HL-60 (cell line): ENCODE measurements around the gene PDRG1.

Source experiments
- DNase-seq, 2 experiments: peaks; one replicate each; pipeline ENCODE4 v3.0.0-alpha.2; 2010 to 2020; ENCODE audit warnings: low read depth in 1 of 2, low spot score in 1 of 2
- H3K27ac ChIP-seq: fragments of 250-450 bp; sonication (Bioruptor Pico); replicated peaks from 2 replicates; pipeline ENCODE4 v1.5.1; 2020; ENCODE audit warnings: mild to moderate bottlenecking, moderate library complexity
- H3K27me3 ChIP-seq: fragments of 250-450 bp; sonication (Bioruptor Pico); 2 replicates; pipeline ENCODE4 v1.5.1; 2021; ENCODE audit warnings: mild to moderate bottlenecking, moderate library complexity; ENCODE audit not compliant: insufficient read depth, poor library complexity, severe bottlenecking
- H3K4me3 ChIP-seq: replicated peaks from 2 replicates; pipeline ENCODE4 v1.5.1; 2011; ENCODE audit warnings: mild to moderate bottlenecking, control low read depth, low read length; ENCODE audit not compliant: insufficient read depth
- CTCF ChIP-seq: IDR thresholded peaks from one replicate; pipeline ENCODE4 v1.5.1; 2011; ENCODE audit warnings: low read length, control low read depth, inconsistent platforms; ENCODE audit not compliant: insufficient read depth
- GABPA ChIP-seq: IDR thresholded peaks from 2 replicates; pipeline ENCODE4 v1.6.1; 2012; ENCODE audit warnings: low read depth
- POLR2AphosphoS5 ChIP-seq: IDR thresholded peaks from 2 replicates; pipeline ENCODE4 v1.6.1; 2012; ENCODE audit warnings: low read depth
- REST ChIP-seq: IDR thresholded peaks from 2 replicates; pipeline ENCODE4 v1.6.1; 2012; ENCODE audit warnings: low read depth; ENCODE audit not compliant: insufficient replicate concordance
- SPI1 ChIP-seq: IDR thresholded peaks from 2 replicates; pipeline ENCODE4 v1.6.1; 2012; ENCODE audit warnings: low read depth, mild to moderate bottlenecking, borderline replicate concordance

PDRG1 gene

GRCh38 chr20:31963889-31964288, 12.0 kb upstream of the PDRG1 start:
- TF ChIP-seq REST (no peak), SPI1 (no peak), CTCF (no peak), POLR2AphosphoS5 (no peak), GABPA (no peak)
- H3K4me3 ChIP-seq: no peak overlapping the region
- no peak for DNase-seq
- H3K27me3 ChIP-seq: no peaks in the 10 kb centered on the region
- H3K27ac ChIP-seq: no peak overlapping the region

GRCh38 chr20:31962761-31963160, 10.9 kb upstream of the PDRG1 start:
- no peak for DNase-seq
- Histone ChIP-seq H3K27ac (no peak overlapping the region), H3K27me3 (peaks cover 2% of the 10 kb centered on the region), H3K4me3 (no peak overlapping the region)
- TF ChIP-seq REST (no peak), CTCF (no peak), POLR2AphosphoS5 (no peak), GABPA (no peak), SPI1 (no peak)

- H3K4me3 ChIP-seq: no peak overlapping the region
- TF ChIP-seq CTCF (no peak), GABPA (no peak), REST (no peak)
- no peak overlapping the region for H3K27ac ChIP-seq
- H3K27me3 ChIP-seq: peaks cover 11% of the 10 kb centered on the region
- no peak for DNase-seq
These were observed 5.0 kb upstream of the PDRG1 start for GRCh38 chr20:31956556-31957526.
